Fibroblast of the conjunctiva (primary cell): Measurements from ENCODE around the gene KRT8.

Experiments used
- DNase-seq: peaks from one replicate; pipeline ENCODE4 v3.0.0-alpha.2; 2010; ENCODE audit warnings: low read depth

Gene KRT8

DNA sequence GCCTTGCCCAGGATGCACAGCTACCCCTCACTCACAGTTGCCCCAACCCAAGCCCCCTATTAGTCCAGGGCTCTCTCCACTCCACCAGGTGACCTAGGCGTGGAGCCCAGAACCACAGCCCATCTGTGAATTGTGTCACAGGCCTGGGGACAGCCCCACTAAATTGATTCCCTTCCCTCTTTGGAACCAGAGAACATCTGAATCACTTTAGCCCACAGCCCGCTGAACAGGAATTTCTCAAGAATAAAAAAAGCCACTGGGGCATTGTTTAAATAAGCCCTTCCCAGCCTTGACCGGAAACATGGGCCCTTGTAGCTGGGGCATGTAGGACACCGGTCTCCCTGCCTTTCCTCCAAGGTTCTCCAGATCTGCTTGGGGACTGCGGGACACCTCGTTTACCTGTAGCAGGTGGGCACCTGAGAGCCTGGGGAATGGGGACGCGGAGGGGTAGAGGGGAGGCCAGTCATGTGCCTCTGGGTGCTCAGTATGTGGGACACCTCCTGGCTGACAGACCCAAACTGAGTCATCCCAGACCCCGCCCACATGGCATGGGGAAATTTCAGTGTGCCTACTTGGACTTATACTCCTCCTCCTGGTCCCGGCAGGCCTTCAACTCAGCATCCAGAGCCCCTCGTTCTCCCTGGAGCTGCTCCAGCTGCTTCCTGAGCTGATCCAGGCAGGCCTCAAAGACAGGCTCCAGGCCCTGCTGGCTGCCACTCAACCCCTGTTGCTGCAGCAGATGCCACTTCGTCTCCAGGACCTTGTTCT lies 57.4 kb downstream of the KRT8 start:
- no peak for DNase-seq
